ENCODE data around the gene MIP. TPM values are rescaled to one million over a fixed set of nuclear protein-coding genes. Genes with fewer than 3 reads are reported as not detected.
"Not testable (repeated sequence)": the region's sequence is repeated elsewhere in the genome, so short reads cannot be mapped to it uniquely, and the experiment has no call there.

Gene MIP
- total and polyA plus RNA-seq, 2 donors from 2014 or later = not detected

GRCh38 chr12:56448860-56449621, 5.4 kb downstream of the MIP start, which contains the start of gene TIMELESS:
TSS of gene TIMELESS (minus strand) at chr12:56449426. CDS start at chr12:56434170, 15,256 bp downstream.
- intact Hi-C loops (cut with DNase I) = no loop called here
- DNase-seq (peak; percentile 92 to 97 (median 96)), FAIRE-seq (peak; percentile 19)
- Histone ChIP-seq H3K27me3 (ENCODE audit: control insufficient read depth, insufficient read depth, low read length) (no peaks in the 10 kb centered on the region), H3K4me3 (ENCODE audit: low read length in 3 of 3) (peak within 1 kb of the TSS; percentile 76 to 89 (median 82)), H3K36me3 (ENCODE audit: control insufficient read depth in 2 of 3, insufficient read depth in 3 of 3, low read length in 3 of 3) (no peaks in the 10 kb centered on the region), H3K9me3 (ENCODE audit: control insufficient read depth in 2 of 3, insufficient read depth in 1 of 3, low read length in 3 of 3) (no peaks in the 10 kb centered on the region), H3K4me1 (ENCODE audit: control insufficient read depth in 2 of 3, insufficient read depth in 2 of 3, low read depth in 1 of 3, low read length in 3 of 3) (no peaks in the 10 kb centered on the region), H3K27ac (ENCODE audit: low read depth in 2 of 2, low read length in 2 of 2) (peak within 1 kb of the TSS; percentile 78 to 79), H3K9ac (ENCODE audit: low read length in 3 of 3) (peak within 1 kb of the TSS; percentile 81 to 90 (median 85))
- TF ChIP-seq CTCF (IDR thresholded peaks at IDR 0.05; ENCODE audit: borderline replicate concordance, extremely low read depth, insufficient read depth) = no peak

- H3K4me3 ChIP-seq (ENCODE audit: low read length in 3 of 3); H3K4me1 ChIP-seq (ENCODE audit: control insufficient read depth in 2 of 3, insufficient read depth in 2 of 3, low read depth in 1 of 3, low read length in 3 of 3); H3K27ac ChIP-seq (ENCODE audit: low read depth in 2 of 2, low read length in 2 of 2); DNase-seq; FAIRE-seq; H3K9ac ChIP-seq (ENCODE audit: low read length in 3 of 3); intact Hi-C loops (cut with DNase I); H3K27me3 ChIP-seq (ENCODE audit: control insufficient read depth, insufficient read depth, low read length); H3K36me3 ChIP-seq (ENCODE audit: control insufficient read depth in 2 of 3, insufficient read depth in 3 of 3, low read length in 3 of 3); H3K9me3 ChIP-seq (ENCODE audit: control insufficient read depth in 2 of 3, insufficient read depth in 1 of 3, low read length in 3 of 3): not testable (repeated sequence)
Observed at GRCh38 chr12:56443208-56443607, 11.2 kb downstream of the MIP start.

- Histone ChIP-seq H3K4me1 (ENCODE audit: control insufficient read depth in 2 of 3, insufficient read depth in 2 of 3, low read depth in 1 of 3, low read length in 3 of 3) (no peaks in the 10 kb centered on the region), H3K27ac (ENCODE audit: low read depth in 2 of 2, low read length in 2 of 2) (no peak overlapping the region), H3K27me3 (ENCODE audit: control insufficient read depth, insufficient read depth, low read length) (no peaks in the 10 kb centered on the region), H3K9me3 (ENCODE audit: control insufficient read depth in 2 of 3, insufficient read depth in 1 of 3, low read length in 3 of 3) (no peaks in the 10 kb centered on the region), H3K9ac (ENCODE audit: low read length in 3 of 3) (no peak overlapping the region), H3K36me3 (ENCODE audit: control insufficient read depth in 2 of 3, insufficient read depth in 3 of 3, low read length in 3 of 3) (no peaks in the 10 kb centered on the region), H3K4me3 (ENCODE audit: low read length in 3 of 3) (no peak overlapping the region)
- no peak for TF ChIP-seq CTCF (IDR thresholded peaks at IDR 0.05; ENCODE audit: borderline replicate concordance, extremely low read depth, insufficient read depth)
- FAIRE-seq (no peak), DNase-seq (no peak)
- intact Hi-C loops (cut with DNase I) = no loop called here
Observed at GRCh38 chr12:56437430-56438176, 16.9 kb downstream of the MIP start.

- H3K9me3 ChIP-seq (ENCODE audit: control insufficient read depth in 2 of 3, insufficient read depth in 1 of 3, low read length in 3 of 3) = no peaks in the 10 kb centered on the region
- FAIRE-seq (no peak), DNase-seq (no peak)
- H3K9ac ChIP-seq (ENCODE audit: low read length in 3 of 3) = no peak overlapping the region
- no peak overlapping the region for H3K27ac ChIP-seq (ENCODE audit: low read depth in 2 of 2, low read length in 2 of 2)
- peaks cover 0 to 3% (median 0%) of the 10 kb centered on the region in 3 donors for H3K36me3 ChIP-seq (ENCODE audit: control insufficient read depth in 2 of 3, insufficient read depth in 3 of 3, low read length in 3 of 3)
- no peaks in the 10 kb centered on the region for H3K27me3 ChIP-seq (ENCODE audit: control insufficient read depth, insufficient read depth, low read length)
- H3K4me3 ChIP-seq (ENCODE audit: low read length in 3 of 3) = no peak overlapping the region
- intact Hi-C loops (cut with DNase I) = no loop called here
- TF ChIP-seq CTCF (IDR thresholded peaks at IDR 0.05; ENCODE audit: borderline replicate concordance, extremely low read depth, insufficient read depth) = no peak
- no peaks in the 10 kb centered on the region for H3K4me1 ChIP-seq (ENCODE audit: control insufficient read depth in 2 of 3, insufficient read depth in 2 of 3, low read depth in 1 of 3, low read length in 3 of 3)
Observed at GRCh38 chr12:56434828-56435227, 19.6 kb downstream of the MIP start.

Data from kidney (tissue), 14 donors.